Measurements from ENCODE around the gene ZMIZ2.

The ZMIZ2 gene

GRCh38 chr7:44735403-44736165, 13.1 kb upstream of the ZMIZ2 start:
- Histone ChIP-seq H3K9me3 (ENCODE audit: control insufficient read depth, low read length) (no peaks in the 10 kb centered on the region), H3K4me3 (ENCODE audit: low read length) (no peak overlapping the region), H3K9ac (ENCODE audit: low read length) (no peak overlapping the region), H3K36me3 (ENCODE audit: control insufficient read depth, insufficient read depth, low read length) (no peaks in the 10 kb centered on the region), H3K4me1 (ENCODE audit: control insufficient read depth, insufficient read depth, low read length) (no peaks in the 10 kb centered on the region), H3K27me3 (ENCODE audit: control insufficient read depth, insufficient read depth, low read length) (no peaks in the 10 kb centered on the region)

- Histone ChIP-seq H3K9me3 (ENCODE audit: control insufficient read depth, low read length) (no peaks in the 10 kb centered on the region), H3K36me3 (ENCODE audit: control insufficient read depth, insufficient read depth, low read length) (no peaks in the 10 kb centered on the region), H3K4me3 (ENCODE audit: low read length) (no peak overlapping the region), H3K27me3 (ENCODE audit: control insufficient read depth, insufficient read depth, low read length) (no peaks in the 10 kb centered on the region), H3K4me1 (ENCODE audit: control insufficient read depth, insufficient read depth, low read length) (no peaks in the 10 kb centered on the region), H3K9ac (ENCODE audit: low read length) (no peak overlapping the region)
Observed at GRCh38 chr7:44736896-44737295, 11.8 kb upstream of the ZMIZ2 start.

GRCh38 chr7:44738051-44738723, 10.5 kb upstream of the ZMIZ2 start:
- Histone ChIP-seq H3K27me3 (ENCODE audit: control insufficient read depth, insufficient read depth, low read length) (no peaks in the 10 kb centered on the region), H3K36me3 (ENCODE audit: control insufficient read depth, insufficient read depth, low read length) (no peaks in the 10 kb centered on the region), H3K4me3 (ENCODE audit: low read length) (no peak overlapping the region), H3K9me3 (ENCODE audit: control insufficient read depth, low read length) (no peaks in the 10 kb centered on the region), H3K9ac (ENCODE audit: low read length) (no peak overlapping the region), H3K4me1 (ENCODE audit: control insufficient read depth, insufficient read depth, low read length) (no peaks in the 10 kb centered on the region)

GRCh38 chr7:44738876-44739665, 9.6 kb upstream of the ZMIZ2 start:
- no peak overlapping the region for H3K4me3 ChIP-seq (ENCODE audit: low read length)
- H3K9ac ChIP-seq (ENCODE audit: low read length), result no peak overlapping the region
- H3K27me3 ChIP-seq (ENCODE audit: control insufficient read depth, insufficient read depth, low read length), result no peaks in the 10 kb centered on the region
- no peaks in the 10 kb centered on the region for H3K36me3 ChIP-seq (ENCODE audit: control insufficient read depth, insufficient read depth, low read length)
- H3K4me1 ChIP-seq (ENCODE audit: control insufficient read depth, insufficient read depth, low read length), result no peaks in the 10 kb centered on the region
- no peaks in the 10 kb centered on the region for H3K9me3 ChIP-seq (ENCODE audit: control insufficient read depth, low read length)

- Histone ChIP-seq H3K9me3 (ENCODE audit: control insufficient read depth, low read length) (no peaks in the 10 kb centered on the region), H3K9ac (ENCODE audit: low read length) (no peak overlapping the region), H3K4me3 (ENCODE audit: low read length) (no peak overlapping the region), H3K4me1 (ENCODE audit: control insufficient read depth, insufficient read depth, low read length) (no peaks in the 10 kb centered on the region), H3K27me3 (ENCODE audit: control insufficient read depth, insufficient read depth, low read length) (no peaks in the 10 kb centered on the region), H3K36me3 (ENCODE audit: control insufficient read depth, insufficient read depth, low read length) (no peaks in the 10 kb centered on the region)
Observed at GRCh38 chr7:44740055-44740454, 8.6 kb upstream of the ZMIZ2 start.

GRCh38 chr7:44743750-44744149, 4.9 kb upstream of the ZMIZ2 start:
- Histone ChIP-seq H3K36me3 (ENCODE audit: control insufficient read depth, insufficient read depth, low read length) (no peaks in the 10 kb centered on the region), H3K4me3 (ENCODE audit: low read length) (no peak overlapping the region), H3K9ac (ENCODE audit: low read length) (no peak overlapping the region), H3K27me3 (ENCODE audit: control insufficient read depth, insufficient read depth, low read length) (no peaks in the 10 kb centered on the region), H3K4me1 (ENCODE audit: control insufficient read depth, insufficient read depth, low read length) (no peaks in the 10 kb centered on the region), H3K9me3 (ENCODE audit: control insufficient read depth, low read length) (no peaks in the 10 kb centered on the region)

GRCh38 chr7:44748948-44749731, 493 bp downstream of the ZMIZ2 start:
- peaks cover 25% of the 10 kb centered on the region for H3K4me1 ChIP-seq (ENCODE audit: control insufficient read depth, insufficient read depth, low read length)
- no peaks in the 10 kb centered on the region for H3K27me3 ChIP-seq (ENCODE audit: control insufficient read depth, insufficient read depth, low read length)
- peak overlapping the region; percentile 63 for H3K9ac ChIP-seq (ENCODE audit: low read length)
- H3K4me3 ChIP-seq (ENCODE audit: low read length), result peak overlapping the region; percentile 28
- no peaks in the 10 kb centered on the region for H3K36me3 ChIP-seq (ENCODE audit: control insufficient read depth, insufficient read depth, low read length)
- H3K9me3 ChIP-seq (ENCODE audit: control insufficient read depth, low read length), result no peaks in the 10 kb centered on the region

- Histone ChIP-seq H3K36me3 (ENCODE audit: control insufficient read depth, insufficient read depth, low read length) (no peaks in the 10 kb centered on the region), H3K4me1 (ENCODE audit: control insufficient read depth, insufficient read depth, low read length) (peaks cover 33% of the 10 kb centered on the region), H3K9me3 (ENCODE audit: control insufficient read depth, low read length) (no peaks in the 10 kb centered on the region), H3K9ac (ENCODE audit: low read length) (no peak overlapping the region), H3K27me3 (ENCODE audit: control insufficient read depth, insufficient read depth, low read length) (no peaks in the 10 kb centered on the region), H3K4me3 (ENCODE audit: low read length) (no peak overlapping the region)
Observed at GRCh38 chr7:44749992-44750391, 1.3 kb downstream of the ZMIZ2 start.

- Histone ChIP-seq H3K4me1 (ENCODE audit: control insufficient read depth, insufficient read depth, low read length) (peaks cover 38% of the 10 kb centered on the region), H3K4me3 (ENCODE audit: low read length) (no peak overlapping the region), H3K9me3 (ENCODE audit: control insufficient read depth, low read length) (no peaks in the 10 kb centered on the region), H3K9ac (ENCODE audit: low read length) (peak overlapping the region; percentile 18), H3K36me3 (ENCODE audit: control insufficient read depth, insufficient read depth, low read length) (no peaks in the 10 kb centered on the region), H3K27me3 (ENCODE audit: control insufficient read depth, insufficient read depth, low read length) (no peaks in the 10 kb centered on the region)
Observed at GRCh38 chr7:44750424-44750823, 1.8 kb downstream of the ZMIZ2 start.

- peak overlapping the region; percentile 18 for H3K9ac ChIP-seq (ENCODE audit: low read length)
- no peaks in the 10 kb centered on the region for H3K9me3 ChIP-seq (ENCODE audit: control insufficient read depth, low read length)
- H3K4me1 ChIP-seq (ENCODE audit: control insufficient read depth, insufficient read depth, low read length), result peaks cover 44% of the 10 kb centered on the region
Observed at GRCh38 chr7:44750921-44751571, 2.4 kb downstream of the ZMIZ2 start.

GRCh38 chr7:44752822-44753221, 4.2 kb downstream of the ZMIZ2 start:
- no peaks in the 10 kb centered on the region for H3K9me3 ChIP-seq (ENCODE audit: control insufficient read depth, low read length)
- no peak overlapping the region for H3K9ac ChIP-seq (ENCODE audit: low read length)
- H3K4me3 ChIP-seq (ENCODE audit: low read length), result no peak overlapping the region
- H3K4me1 ChIP-seq (ENCODE audit: control insufficient read depth, insufficient read depth, low read length), result peaks cover 56% of the 10 kb centered on the region
- no peaks in the 10 kb centered on the region for H3K27me3 ChIP-seq (ENCODE audit: control insufficient read depth, insufficient read depth, low read length)
- no peaks in the 10 kb centered on the region for H3K36me3 ChIP-seq (ENCODE audit: control insufficient read depth, insufficient read depth, low read length)

More at GRCh38 chr7:44750921-44751571, 2.4 kb downstream of the ZMIZ2 start:
- H3K4me3 ChIP-seq (ENCODE audit: low read length), result no peak overlapping the region
- no peaks in the 10 kb centered on the region for H3K36me3 ChIP-seq (ENCODE audit: control insufficient read depth, insufficient read depth, low read length)
- no peaks in the 10 kb centered on the region for H3K27me3 ChIP-seq (ENCODE audit: control insufficient read depth, insufficient read depth, low read length)

Measured in mucosa of stomach (tissue), 1 donor.